Measurements from ENCODE around the gene FAM133A.

The FAM133A gene

DNA sequence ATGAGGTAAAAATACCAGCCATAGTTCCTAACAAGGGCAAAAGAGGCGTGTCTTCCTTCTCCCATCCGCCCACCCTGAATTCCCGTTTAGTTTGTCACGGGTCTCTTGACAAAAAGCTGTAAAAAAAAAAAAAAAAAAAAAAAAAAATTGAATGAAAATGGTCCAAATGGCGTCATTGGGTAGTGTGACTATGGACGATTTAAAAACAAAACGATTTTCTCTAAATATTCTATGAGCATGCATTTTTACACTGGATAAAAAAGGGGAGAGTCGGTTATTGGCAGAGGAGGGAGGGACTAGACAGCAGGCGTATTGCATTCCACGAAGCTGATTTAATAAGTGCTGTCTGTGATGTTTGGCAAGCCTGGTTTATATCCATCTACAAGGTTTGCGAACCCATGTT is at the start of gene FAM133A:
Gene FAM133A (plus strand): TSS at position 338 of the 403 bp plus-strand sequence. CDS start 35,214 bp downstream, outside the sequence.
- DNase-seq = no peak

DNA sequence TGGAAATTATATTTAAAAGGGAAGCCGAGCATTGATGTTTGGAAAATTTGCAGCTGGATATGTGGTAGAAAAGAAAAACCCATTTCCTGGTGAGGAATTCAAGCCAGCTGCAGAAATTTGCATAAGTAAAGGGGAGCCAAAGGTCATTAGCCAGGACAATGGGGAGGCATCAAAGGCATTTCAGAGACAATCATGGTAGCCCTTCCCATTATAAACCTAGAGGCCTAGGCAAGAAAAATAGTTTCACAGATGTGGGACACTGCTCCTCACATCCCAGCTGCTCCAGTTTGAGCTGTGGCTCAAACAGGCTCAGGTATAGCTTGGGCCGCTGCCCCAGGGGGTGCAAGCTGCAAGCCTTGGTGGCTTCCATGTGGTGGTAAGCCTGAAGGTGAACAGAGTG is 36.4 kb upstream of the FAM133A start:
- DNase-seq = no peak

DNA sequence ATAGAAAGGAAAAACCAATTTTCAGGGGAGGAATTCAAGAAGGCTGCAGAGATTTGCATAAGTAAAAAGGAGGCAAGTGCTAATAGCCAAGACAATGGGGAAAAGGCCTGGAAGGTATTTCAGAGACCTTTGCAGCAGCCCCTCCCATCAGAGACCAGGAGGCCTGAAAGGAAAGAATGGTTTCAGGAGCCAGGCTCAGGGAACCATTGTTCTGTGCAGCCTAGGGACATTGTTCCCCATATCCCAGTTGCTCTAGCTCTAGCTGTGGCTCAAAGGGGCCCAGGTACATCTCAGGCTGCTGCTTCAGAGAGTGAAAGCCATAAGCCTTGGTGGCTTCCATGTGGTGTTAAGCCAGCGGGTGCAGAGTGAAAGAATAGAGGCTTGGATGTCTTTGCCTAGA is 24.6 kb upstream of the FAM133A start:
- no peak for DNase-seq

DNA sequence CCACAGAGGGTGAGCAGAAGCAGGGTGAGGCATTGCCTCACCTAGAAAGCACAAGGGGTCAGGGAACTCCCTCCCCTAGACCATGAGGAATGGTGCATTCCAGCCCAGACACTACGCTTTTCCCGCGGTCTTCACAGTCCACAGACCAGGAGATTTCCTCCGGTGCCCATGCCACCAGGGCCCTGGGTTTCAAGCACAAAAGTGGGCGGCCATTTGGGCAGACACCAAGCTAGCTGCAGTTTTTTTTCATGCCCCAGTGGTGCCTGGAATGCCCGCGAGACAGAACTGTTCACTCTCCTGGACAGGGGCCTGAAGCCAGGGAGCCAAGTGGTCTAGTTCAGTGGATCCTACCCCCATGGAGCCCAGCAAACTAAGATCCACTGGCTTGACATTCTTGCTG is 13.4 kb upstream of the FAM133A start:
- no peak for DNase-seq

DNA sequence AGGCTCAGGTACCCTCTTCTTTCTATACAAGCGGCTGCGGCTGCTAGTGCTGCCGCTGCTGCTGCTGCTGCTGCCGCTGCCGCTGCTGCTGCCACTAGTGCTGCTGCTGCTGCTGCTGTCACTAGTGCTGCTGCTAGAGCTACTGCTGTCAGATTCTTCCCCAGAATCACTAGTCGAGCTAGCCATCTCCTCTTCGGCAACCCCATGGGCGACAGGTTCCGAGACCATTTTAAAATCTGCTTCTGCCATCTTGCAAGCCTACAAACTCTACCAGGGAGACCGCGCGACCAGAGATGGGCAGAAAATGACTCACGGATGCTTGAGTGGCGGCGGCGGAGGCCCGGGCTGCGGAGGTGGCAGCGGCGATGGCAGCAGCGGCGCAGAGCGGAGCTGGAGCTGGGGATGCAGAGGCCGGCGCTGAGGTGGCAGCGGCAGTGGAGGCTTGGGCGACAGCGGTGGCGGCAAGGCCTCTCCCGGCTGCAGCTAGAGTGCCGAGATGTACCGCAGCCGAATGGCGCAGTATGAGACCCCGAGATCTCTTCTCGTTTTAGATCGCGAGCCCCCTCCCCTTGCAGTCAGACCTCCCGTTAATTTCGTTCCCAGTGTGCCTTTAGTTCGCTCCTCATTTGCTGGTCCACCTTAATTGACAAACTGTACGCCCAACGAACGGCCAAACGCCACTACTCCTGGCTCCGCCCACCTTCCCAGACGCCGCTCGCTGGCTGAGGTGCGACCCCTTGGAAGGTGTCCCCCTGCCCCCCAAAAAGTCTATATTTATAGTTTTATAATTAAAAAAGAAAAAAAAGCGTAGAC is 744 bp upstream of the FAM133A start, which contains the start of gene NAP1L3:
Gene NAP1L3 (minus strand): TSS at position 523 of the 813 bp plus-strand sequence. CDS start 274 bp downstream, at position 249.
- DNase-seq = peak; percentile 74 to 80

DNA sequence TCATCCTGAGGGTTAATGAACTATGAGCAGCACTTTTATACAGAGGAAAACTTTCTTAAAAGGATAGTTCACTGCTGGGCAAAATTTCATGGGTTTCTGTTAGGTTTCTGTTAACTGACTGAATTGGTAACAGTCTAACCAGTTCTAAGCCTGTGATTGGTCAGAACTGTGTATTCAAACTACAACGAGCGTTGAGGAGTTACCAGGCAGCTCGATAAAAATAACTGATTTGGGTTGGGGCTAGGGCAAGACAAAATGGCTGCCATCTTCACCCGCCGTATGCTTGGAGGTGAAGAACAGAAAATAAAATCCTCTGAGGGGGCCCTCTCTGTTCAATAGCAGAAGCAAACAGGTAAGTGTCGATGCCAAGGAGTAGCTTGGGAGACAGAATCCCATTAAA is 22.0 kb downstream of the FAM133A start:
- no peak for DNase-seq

DNA sequence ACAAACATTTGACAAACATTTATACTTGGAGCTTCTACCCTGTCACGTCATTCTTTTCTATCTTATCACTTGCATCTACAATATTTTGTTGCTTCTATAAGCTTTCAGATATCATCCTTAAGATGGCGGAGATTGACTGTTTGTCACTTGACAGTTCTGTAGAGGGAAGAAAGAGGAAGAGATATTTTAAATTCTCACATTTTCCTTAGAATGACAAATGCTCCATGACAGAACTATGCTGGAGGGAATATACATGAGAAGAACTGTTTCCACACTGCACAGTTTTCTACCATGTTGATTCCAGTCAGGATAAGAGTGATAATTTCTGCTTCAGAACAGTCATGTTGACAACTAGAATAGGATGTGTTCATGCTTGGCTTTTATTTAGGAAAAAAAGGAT is 29.7 kb downstream of the FAM133A start:
- DNase-seq = no peak

DNA sequence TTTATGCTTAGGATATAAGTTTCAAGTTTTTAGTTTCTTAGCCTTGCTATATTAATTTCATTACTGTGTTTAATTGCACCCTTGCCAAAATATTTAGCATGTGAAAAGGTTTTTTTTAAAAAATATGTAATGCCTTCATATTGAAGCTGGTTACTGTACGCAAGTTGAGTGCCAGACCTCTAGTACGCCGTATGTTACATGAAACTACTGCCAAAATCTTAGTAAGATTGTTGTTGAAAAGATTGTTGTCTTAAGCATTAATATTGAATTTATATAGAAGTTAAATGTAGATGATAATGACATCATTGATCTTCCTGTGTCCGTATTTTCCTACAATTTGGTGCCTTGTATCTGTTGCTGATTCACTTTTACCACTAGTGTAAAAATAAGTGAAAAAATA is 37.1 kb downstream of the FAM133A start:
- no peak for DNase-seq

DNA sequence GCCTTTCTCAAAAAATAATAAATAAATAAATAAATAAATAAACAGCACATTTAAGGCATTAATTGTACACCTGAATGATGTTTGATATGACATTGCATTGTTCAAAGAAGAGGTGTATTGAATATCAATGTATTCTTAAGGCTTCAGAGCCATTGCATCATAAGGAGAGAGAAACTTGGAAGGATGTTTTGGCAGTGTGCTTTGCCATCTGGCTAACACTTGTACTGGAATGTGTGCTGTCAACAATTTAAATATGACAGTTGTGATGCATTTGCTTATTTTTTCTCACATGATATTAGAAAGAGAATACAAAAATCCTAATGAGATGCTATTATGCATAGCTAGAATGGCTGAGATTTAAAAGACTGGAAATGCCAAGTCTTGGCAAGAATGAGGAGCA is 67.8 kb downstream of the FAM133A start:
- no peak for DNase-seq

DNA sequence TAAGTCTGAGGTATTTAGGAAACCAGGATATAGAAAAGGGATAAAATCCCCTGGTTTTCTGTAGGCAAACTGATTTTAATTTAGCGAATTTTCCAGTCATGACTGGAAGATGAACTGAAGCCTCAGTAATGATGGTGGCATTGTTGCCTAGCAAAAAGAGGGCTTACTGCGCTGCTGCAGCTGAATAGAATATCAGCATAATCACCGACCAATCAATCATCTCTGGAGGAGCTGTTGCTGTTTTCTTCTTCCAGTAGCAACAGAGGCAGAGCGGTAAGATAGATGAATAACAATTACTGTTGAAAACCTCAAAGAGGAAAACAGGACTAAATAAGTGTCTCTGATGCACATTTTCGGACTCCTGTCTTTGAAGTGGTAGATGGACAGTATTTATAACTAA is 86.2 kb downstream of the FAM133A start:
- DNase-seq = no peak

Data from activated T-cell treated with anti-CD3 and anti-CD28 coated beads, Interleukin-2, amount 50 U/mL, for 48 hours (primary cell).